Hematopoietic multipotent progenitor cell treated with erythropoietin and hydrocortisone succinate and interleukin-3 and kit ligand, for 8 days (in vitro differentiated cells): Measurements from ENCODE around the gene KRTAP4-16.
"Not testable (repeated sequence)": the region's sequence is repeated elsewhere in the genome, so short reads cannot be mapped to it uniquely, and the experiment has no call there.

Experiments
- DNase-seq: peaks from one replicate; pipeline ENCODE4 v3.0.0-alpha.2; 2015

The KRTAP4-16 gene

GRCh38 chr17:41101586-41102259 lies at the start of gene KRTAP4-16:
Gene KRTAP4-16 (minus strand): TSS chr17:41102209. CDS start chr17:41102209, 0 bp downstream.
- no peak for DNase-seq

- no peak for DNase-seq
Observed at GRCh38 chr17:41151525-41151924, 49.5 kb upstream of the KRTAP4-16 start.

GRCh38 chr17:41150026-41150425 lies 48.0 kb upstream of the KRTAP4-16 start:
- no peak for DNase-seq

GRCh38 chr17:41149652-41149985 lies 47.6 kb upstream of the KRTAP4-16 start, which contains the start of gene KRTAP4-5:
Gene KRTAP4-5 (minus strand): TSS chr17:41149825. CDS start chr17:41149767, 58 bp downstream.
- DNase-seq: no peak

- not testable (repeated sequence) for DNase-seq
Observed at GRCh38 chr17:41148971-41149651, 47.1 kb upstream of the KRTAP4-16 start.

- no peak for DNase-seq
Observed at GRCh38 chr17:41147531-41148204, 45.7 kb upstream of the KRTAP4-16 start.

GRCh38 chr17:41145261-41145660 lies 43.3 kb upstream of the KRTAP4-16 start:
- no peak for DNase-seq

GRCh38 chr17:41144846-41145245 lies 42.8 kb upstream of the KRTAP4-16 start:
- DNase-seq: no peak

- DNase-seq: no peak
Observed at GRCh38 chr17:41141361-41141760, 39.4 kb upstream of the KRTAP4-16 start.

GRCh38 chr17:41140360-41141131 lies 38.5 kb upstream of the KRTAP4-16 start, which contains the start of gene KRTAP4-6:
Gene KRTAP4-6 (minus strand): TSS chr17:41140544. CDS start chr17:41140487, 57 bp downstream.
- no peak for DNase-seq

GRCh38 chr17:41139865-41140264 lies 37.9 kb upstream of the KRTAP4-16 start:
- DNase-seq: not testable (repeated sequence)

- DNase-seq: no peak
Observed at GRCh38 chr17:41133880-41134735, 32.1 kb upstream of the KRTAP4-16 start.

- DNase-seq: no peak
Observed at GRCh38 chr17:41131979-41132378, 30.0 kb upstream of the KRTAP4-16 start.

GRCh38 chr17:41127371-41127770 lies 25.4 kb upstream of the KRTAP4-16 start:
- no peak for DNase-seq

- no peak for DNase-seq
Observed at GRCh38 chr17:41126412-41126811, 24.4 kb upstream of the KRTAP4-16 start.

GRCh38 chr17:41125064-41125463 lies 23.1 kb upstream of the KRTAP4-16 start:
- DNase-seq: no peak

GRCh38 chr17:41123991-41124371 lies 22.0 kb upstream of the KRTAP4-16 start, which contains the start of gene KRTAP4-12:
Gene KRTAP4-12 (minus strand): TSS chr17:41124182. CDS start chr17:41124122, 60 bp downstream.
- DNase-seq: not testable (repeated sequence)

- DNase-seq: not testable (repeated sequence)
Observed at GRCh38 chr17:41123292-41123990, 21.4 kb upstream of the KRTAP4-16 start.

GRCh38 chr17:41121742-41122141 lies 19.7 kb upstream of the KRTAP4-16 start:
- no peak for DNase-seq

GRCh38 chr17:41119696-41120690 lies 18.0 kb upstream of the KRTAP4-16 start:
- DNase-seq: not testable (repeated sequence)
